Uterus (tissue), 2 donors: ENCODE results near the gene MKRN1.
"Not testable (repeated sequence)": the region's sequence is repeated elsewhere in the genome, so short reads cannot be mapped to it uniquely, and the experiment has no call there.

ENCODE experiments used
- CTCF ChIP-seq, 4 experiments: fragments of 200-600 bp in 2 of 4; fragments of 450-650 bp in 2 of 4; sonication (generic) in 2 of 4; IDR thresholded peaks; one replicate each; pipeline ENCODE4 v1.5.1; 2016 to 2019; ENCODE audit warnings: antibody characterized with exemption in 4 of 4, mild to moderate bottlenecking in 2 of 4, moderate library complexity in 1 of 4
- POLR2A ChIP-seq, 2 donors: fragments of 450-650 bp; IDR thresholded peaks; one replicate each; pipeline ENCODE4 v1.6.1; 2016; ENCODE audit warnings: antibody characterized with exemption in 2 of 2, mild to moderate bottlenecking in 1 of 2, moderate library complexity in 1 of 2

DNA sequence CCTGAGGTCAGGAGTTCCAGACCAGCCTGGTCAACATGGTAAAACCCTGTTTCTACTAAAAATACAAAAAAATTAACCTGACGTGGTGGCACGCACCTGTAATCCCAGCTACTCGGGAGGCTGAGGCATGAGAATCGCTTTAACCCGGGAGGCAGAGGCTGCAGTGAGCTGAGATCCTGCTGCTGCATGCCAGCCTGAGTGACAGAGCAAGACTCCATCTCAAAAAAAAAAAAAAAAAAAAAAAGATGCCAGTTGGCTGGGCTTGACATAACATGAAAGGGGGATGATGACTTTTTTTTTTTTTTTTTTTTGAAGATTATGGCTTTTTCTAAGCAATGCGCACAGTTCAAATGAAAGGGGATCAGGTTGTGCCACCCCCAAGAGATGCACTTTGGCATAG, 28.3 kb upstream of the MKRN1 start:
- not testable (repeated sequence) for TF ChIP-seq POLR2A, CTCF (IDR thresholded peaks at IDR 0.05)
